HG03159 (cell line): ENCODE data around the gene HABP4.

ENCODE experiments used
- ATAC-seq: cut with Tn5 transposase; IDR thresholded peaks from one replicate; pipeline ENCODE4 v1.9.1; 2021; ENCODE audit warnings: mild to moderate bottlenecking, moderate library complexity; ENCODE audit not compliant: unreplicated experiment

The HABP4 gene

GRCh38 chr9:96430377-96430776 lies 19.6 kb upstream of the HABP4 start:
- no peak for ATAC-seq

GRCh38 chr9:96435345-96435744 lies 14.6 kb upstream of the HABP4 start:
- ATAC-seq = no peak

- ATAC-seq = no peak
Measured at GRCh38 chr9:96436063-96436455, 13.9 kb upstream of the HABP4 start.

GRCh38 chr9:96436456-96437126 lies 13.4 kb upstream of the HABP4 start:
- no peak for ATAC-seq

GRCh38 chr9:96437454-96437853 lies 12.5 kb upstream of the HABP4 start:
- ATAC-seq = no peak

GRCh38 chr9:96440671-96441199 lies 9.2 kb upstream of the HABP4 start:
- ATAC-seq = no peak

GRCh38 chr9:96441798-96442445 lies 8.0 kb upstream of the HABP4 start:
- ATAC-seq = no peak

GRCh38 chr9:96442491-96442890 lies 7.5 kb upstream of the HABP4 start:
- ATAC-seq = no peak

GRCh38 chr9:96447406-96447805 lies 2.6 kb upstream of the HABP4 start:
- ATAC-seq = no peak

- no peak for ATAC-seq
Measured at GRCh38 chr9:96448546-96449170, 1.3 kb upstream of the HABP4 start.

GRCh38 chr9:96449523-96449844 lies 485 bp upstream of the HABP4 start:
- ATAC-seq = peak; percentile 15

GRCh38 chr9:96450613-96451528 lies 902 bp downstream of the HABP4 start:
- ATAC-seq = no peak

- ATAC-seq = no peak
Measured at GRCh38 chr9:96453625-96454024, 3.7 kb downstream of the HABP4 start.

GRCh38 chr9:96457266-96457665 lies 7.3 kb downstream of the HABP4 start:
- ATAC-seq = no peak

- no peak for ATAC-seq
Measured at GRCh38 chr9:96458226-96458625, 8.3 kb downstream of the HABP4 start.

GRCh38 chr9:96459268-96460007 lies 9.5 kb downstream of the HABP4 start:
- no peak for ATAC-seq

GRCh38 chr9:96460470-96460869 lies 10.5 kb downstream of the HABP4 start:
- no peak for ATAC-seq

GRCh38 chr9:96460882-96461281 lies 10.9 kb downstream of the HABP4 start:
- ATAC-seq = no peak

- ATAC-seq = no peak
Measured at GRCh38 chr9:96461336-96461735, 11.4 kb downstream of the HABP4 start.

GRCh38 chr9:96462541-96462940 lies 12.6 kb downstream of the HABP4 start:
- no peak for ATAC-seq
